Natural killer cell (primary cell): Measurements from ENCODE around the gene BRD4. TPM values are rescaled to one million over a fixed set of nuclear protein-coding genes. Genes with fewer than 3 reads are reported as not detected.

ENCODE experiments used
- ATAC-seq, 3 donors: fragments of 150-1000 bp in 2 of 3; fragments of 200-7000 bp in 1 of 3; cut with Tn5 transposase; 1 replicate in 1 of 3; 2 replicates in 2 of 3; pipeline ENCODE4 v1.10.0; 2021; ENCODE audit warnings: mild to moderate bottlenecking in 2 of 3, moderate library complexity in 2 of 3
- DNase-seq, 2 donors: peaks; one replicate each; pipeline versions ENCODE4 v3.0.0 to v3.0.0-alpha.2; 2013 to 2021; ENCODE audit warnings: mixed read lengths in 1 of 2
- H3K27ac ChIP-seq: one replicate; pipeline ENCODE4 v1.5.1; 2013; ENCODE audit warnings: mild to moderate bottlenecking, low read length
- H3K27me3 ChIP-seq: one replicate; pipeline ENCODE4 v1.6.1; 2013; ENCODE audit warnings: low read length; ENCODE audit not compliant: control insufficient read depth, insufficient read depth
- H3K36me3 ChIP-seq: one replicate; pipeline ENCODE4 v1.6.1; 2013; ENCODE audit warnings: low read length; ENCODE audit not compliant: control insufficient read depth, insufficient read depth
- H3K4me1 ChIP-seq: one replicate; pipeline ENCODE4 v1.6.1; 2013; ENCODE audit warnings: low read length; ENCODE audit not compliant: control insufficient read depth, insufficient read depth
- H3K4me3 ChIP-seq: one replicate; pipeline ENCODE4 v1.5.1; 2013; ENCODE audit warnings: low read length
- H3K9me3 ChIP-seq: one replicate; pipeline ENCODE4 v1.6.1; 2013; ENCODE audit warnings: low read length; ENCODE audit not compliant: control insufficient read depth, insufficient read depth
- H3K27ac Mint-ChIP-seq, 2 donors: one replicate each; pipeline ENCODE4 v1.8.0; 2022; ENCODE audit warnings: mild to moderate bottlenecking in 2 of 2, mixed read lengths in 2 of 2, moderate library complexity in 1 of 2
- H3K27me3 Mint-ChIP-seq, 2 donors: one replicate each; pipeline ENCODE4 v1.8.0; 2022; ENCODE audit warnings: low read depth in 2 of 2, mixed read lengths in 2 of 2
- H3K36me3 Mint-ChIP-seq: one replicate; pipeline ENCODE4 v1.8.0; 2022; ENCODE audit warnings: mixed read lengths
- H3K4me1 Mint-ChIP-seq, 2 donors: one replicate each; pipeline ENCODE4 v1.8.0; 2022; ENCODE audit warnings: mixed read lengths in 2 of 2
- H3K4me3 Mint-ChIP-seq: one replicate; pipeline ENCODE4 v1.8.0; 2022; ENCODE audit warnings: mild to moderate bottlenecking, moderate library complexity, mixed read lengths
- H3K9me3 Mint-ChIP-seq, 2 donors: one replicate each; pipeline ENCODE4 v1.8.0; 2022; ENCODE audit warnings: mixed read lengths in 2 of 2
- CTCF ChIP-seq: fragments of 200-600 bp; IDR thresholded peaks from one replicate; pipeline ENCODE4 v1.8.0; 2022; ENCODE audit warnings: antibody characterized with exemption
- WGBS: methylation state at CpG from one replicate; pipeline ENCODE4 v1.1.7; 2013; ENCODE audit warnings: missing lambda C conversion rate; ENCODE audit not compliant: insufficient coverage; 5-methylcytosine and 5-hydroxymethylcytosine counted together
- intact Hi-C: fragments of 100-400 bp; cut with micrococcal nuclease; formaldehyde crosslinking; loops from one replicate; pipeline ENCODE4 v1.14.2; 2022
- total RNA-seq, 4 donors: library from RNA; stranded (reverse); fragments of 120-200 nt in 1 of 4; gene quantifications; one replicate each; pipeline versions ENCODE4 v1.2.3 to v1.2.4, GENCODE V29; 2013 to 2022

BRD4 gene
- total RNA-seq, 3 donors from 2014 or later (not counting 1 experiment from before 2014, with no cell fraction given) = 91.9 to 116 (median 98.3) TPM

GRCh38 chr19:15372891-15373301, 40.6 kb upstream of the BRD4 start:
- no peak for DNase-seq
- WGBS = 97% methylated on average over 30 of the region's 30 CpGs
- H3K27me3 Mint-ChIP-seq = no peaks in the 10 kb centered on the region
- H3K9me3 ChIP-seq = no peaks in the 10 kb centered on the region
- TF ChIP-seq CTCF = no peak
- peaks cover 12 to 32% of the 10 kb centered on the region in 2 donors for H3K4me1 Mint-ChIP-seq
- no peak overlapping the region for H3K4me3 ChIP-seq
- H3K36me3 Mint-ChIP-seq = no peaks in the 10 kb centered on the region
- H3K4me1 ChIP-seq = peaks cover 20% of the 10 kb centered on the region
- H3K27me3 ChIP-seq = no peaks in the 10 kb centered on the region
- ATAC-seq = no peak
- no peak overlapping the region for H3K27ac Mint-ChIP-seq
- H3K9me3 Mint-ChIP-seq = no peaks in the 10 kb centered on the region
- intact Hi-C loops = no loop called here
- no peak overlapping the region for H3K27ac ChIP-seq
- no peak overlapping the region for H3K4me3 Mint-ChIP-seq
- H3K36me3 ChIP-seq = peaks cover 63% of the 10 kb centered on the region

- H3K27ac Mint-ChIP-seq = no peak overlapping the region
- Histone ChIP-seq H3K36me3 (peaks cover 67% of the 10 kb centered on the region), H3K27me3 (no peaks in the 10 kb centered on the region), H3K4me1 (peaks cover 16% of the 10 kb centered on the region), H3K9me3 (no peaks in the 10 kb centered on the region), H3K27ac (no peak overlapping the region), H3K4me3 (no peak overlapping the region)
- no peak for TF ChIP-seq CTCF
- whole genome bisulfite sequencing = 95% methylated on average over 14 of the region's 14 CpGs
- no peak overlapping the region for H3K4me3 Mint-ChIP-seq
- ATAC-seq (no peak), DNase-seq (no peak)
- H3K9me3 Mint-ChIP-seq = no peaks in the 10 kb centered on the region
- H3K36me3 Mint-ChIP-seq = no peaks in the 10 kb centered on the region
- intact Hi-C loops = no loop called here
- H3K4me1 Mint-ChIP-seq = peaks cover 9 to 29% of the 10 kb centered on the region in 2 donors
- H3K27me3 Mint-ChIP-seq = no peaks in the 10 kb centered on the region
These were observed 40.1 kb upstream of the BRD4 start for GRCh38 chr19:15372470-15372869.

- no peak overlapping the region for H3K4me3 ChIP-seq
- no peaks in the 10 kb centered on the region for H3K9me3 Mint-ChIP-seq
- no peaks in the 10 kb centered on the region for H3K27me3 Mint-ChIP-seq
- no peaks in the 10 kb centered on the region for H3K9me3 ChIP-seq
- no peak for TF ChIP-seq CTCF
- H3K4me1 Mint-ChIP-seq = peaks cover 6 to 25% of the 10 kb centered on the region in 2 donors
- peaks cover 72% of the 10 kb centered on the region for H3K36me3 ChIP-seq
- H3K36me3 Mint-ChIP-seq = no peaks in the 10 kb centered on the region
- 96% methylated on average over 17 of the region's 17 CpGs for WGBS
- H3K4me3 Mint-ChIP-seq = no peak overlapping the region
- no peak for ATAC-seq
- DNase-seq = no peak
- H3K27ac Mint-ChIP-seq = no peak overlapping the region
- H3K27me3 ChIP-seq = no peaks in the 10 kb centered on the region
- peaks cover 10% of the 10 kb centered on the region for H3K4me1 ChIP-seq
- intact Hi-C loops = no loop called here
- H3K27ac ChIP-seq = no peak overlapping the region
These were observed 39.5 kb upstream of the BRD4 start for GRCh38 chr19:15371786-15372380.

- no peaks in the 10 kb centered on the region for H3K36me3 Mint-ChIP-seq
- H3K27ac ChIP-seq = no peak overlapping the region
These were observed 38.8 kb upstream of the BRD4 start for GRCh38 chr19:15371119-15371518.

More at GRCh38 chr19:15371119-15371518, 38.8 kb upstream of the BRD4 start:
- peaks cover 6% of the 10 kb centered on the region for H3K4me1 ChIP-seq
- ATAC-seq = no peak
- Mint-ChIP-seq H3K4me1 (peaks cover 0 to 21% of the 10 kb centered on the region in 2 donors), H3K9me3 (no peaks in the 10 kb centered on the region), H3K27ac (no peak overlapping the region), H3K4me3 (no peak overlapping the region), H3K27me3 (no peaks in the 10 kb centered on the region)
- DNase-seq = no peak
- TF ChIP-seq CTCF = no peak
- no peaks in the 10 kb centered on the region for H3K27me3 ChIP-seq
- 98% methylated on average over 7 of the region's 7 CpGs for WGBS
- H3K36me3 ChIP-seq = peaks cover 75% of the 10 kb centered on the region
- intact Hi-C loops = no loop called here
- no peaks in the 10 kb centered on the region for H3K9me3 ChIP-seq
- no peak overlapping the region for H3K4me3 ChIP-seq
